Right atrium auricular region (tissue), 2 donors: Measurements from ENCODE around the gene SPAG16. TPM values are rescaled to one million over a fixed set of nuclear protein-coding genes. Genes with fewer than 3 reads are reported as not detected.

ENCODE experiments used
- DNase-seq: peaks from one replicate; pipeline ENCODE4 v3.0.0-alpha.2; 2019; ENCODE audit warnings: low spot score
- H3K27ac ChIP-seq, 2 donors: fragments of 200-600 bp; sonication (generic); 1 replicate in 1 of 2; 2 replicates in 1 of 2; pipeline ENCODE4 v1.5.1; 2016 to 2019
- H3K27me3 ChIP-seq, 2 donors: fragments of 200-600 bp; sonication (generic); one replicate each; pipeline versions ENCODE4 v1.5.1 to v1.6.0; 2017 to 2019
- H3K36me3 ChIP-seq: fragments of 200-600 bp; sonication (generic); one replicate; pipeline ENCODE4 v1.5.1; 2016
- H3K4me1 ChIP-seq, 2 donors: fragments of 200-600 bp; sonication (generic); one replicate each; pipeline versions ENCODE4 v1.5.1 to v1.6.0; 2017 to 2019
- H3K4me3 ChIP-seq, 2 donors: fragments of 200-600 bp; sonication (generic); 1 replicate in 1 of 2; 2 replicates in 1 of 2; pipeline ENCODE4 v1.5.1; 2017 to 2019; ENCODE audit warnings: mild to moderate bottlenecking in 1 of 2, moderate library complexity in 1 of 2
- H3K9me3 ChIP-seq, 2 donors: fragments of 200-600 bp; sonication (generic); one replicate each; pipeline ENCODE4 v1.5.1; 2019
- total RNA-seq, 2 donors: library from RNA; depleted of rRNA; stranded (reverse); fragments of >200 nt; gene quantifications; one replicate each; pipeline ENCODE4 v1.1.0, GENCODE V29; 2016
- TF ChIP-seq, protein P1 (sequence below), 2 donors: fragments of 200-600 bp; sonication (generic); IDR thresholded peaks; one replicate each; pipeline ENCODE4 v1.5.1; 2019; ENCODE audit warnings: antibody characterized with exemption in 2 of 2

SPAG16 gene
- total RNA-seq, 2 donors from 2014 or later = 17.3 to 18.3 TPM

DNA sequence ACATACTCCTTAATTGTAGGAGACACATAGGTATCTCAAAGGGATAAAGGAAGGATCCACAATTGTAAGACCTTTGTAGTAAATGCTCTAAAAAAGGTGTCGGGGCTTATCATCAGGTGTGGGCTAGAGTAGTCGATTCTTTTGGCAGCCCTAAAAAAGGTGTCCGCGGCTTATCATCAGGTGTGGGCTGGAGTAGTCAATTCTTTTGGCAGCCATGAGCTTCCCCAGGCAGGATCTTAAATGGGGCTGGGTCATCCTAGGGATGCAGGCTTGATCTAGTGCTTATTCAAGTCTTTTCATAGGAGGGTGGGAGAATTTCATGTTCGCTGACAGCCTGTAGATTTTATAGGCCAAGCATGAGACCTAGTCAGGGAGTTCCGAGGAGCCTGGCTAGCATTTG lies 720.2 kb downstream of the SPAG16 start:
- no peak overlapping the region for H3K4me3 ChIP-seq
- no peak for DNase-seq
- H3K36me3 ChIP-seq = no peaks in the 10 kb centered on the region
- H3K27me3 ChIP-seq = no peaks in the 10 kb centered on the region
- H3K4me1 ChIP-seq = no peaks in the 10 kb centered on the region
- TF ChIP-seq, protein P1, sequence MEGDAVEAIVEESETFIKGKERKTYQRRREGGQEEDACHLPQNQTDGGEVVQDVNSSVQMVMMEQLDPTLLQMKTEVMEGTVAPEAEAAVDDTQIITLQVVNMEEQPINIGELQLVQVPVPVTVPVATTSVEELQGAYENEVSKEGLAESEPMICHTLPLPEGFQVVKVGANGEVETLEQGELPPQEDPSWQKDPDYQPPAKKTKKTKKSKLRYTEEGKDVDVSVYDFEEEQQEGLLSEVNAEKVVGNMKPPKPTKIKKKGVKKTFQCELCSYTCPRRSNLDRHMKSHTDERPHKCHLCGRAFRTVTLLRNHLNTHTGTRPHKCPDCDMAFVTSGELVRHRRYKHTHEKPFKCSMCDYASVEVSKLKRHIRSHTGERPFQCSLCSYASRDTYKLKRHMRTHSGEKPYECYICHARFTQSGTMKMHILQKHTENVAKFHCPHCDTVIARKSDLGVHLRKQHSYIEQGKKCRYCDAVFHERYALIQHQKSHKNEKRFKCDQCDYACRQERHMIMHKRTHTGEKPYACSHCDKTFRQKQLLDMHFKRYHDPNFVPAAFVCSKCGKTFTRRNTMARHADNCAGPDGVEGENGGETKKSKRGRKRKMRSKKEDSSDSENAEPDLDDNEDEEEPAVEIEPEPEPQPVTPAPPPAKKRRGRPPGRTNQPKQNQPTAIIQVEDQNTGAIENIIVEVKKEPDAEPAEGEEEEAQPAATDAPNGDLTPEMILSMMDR (IDR thresholded peaks at IDR 0.05) = no peak
- no peak overlapping the region for H3K27ac ChIP-seq
- H3K9me3 ChIP-seq = no peaks in the 10 kb centered on the region

DNA sequence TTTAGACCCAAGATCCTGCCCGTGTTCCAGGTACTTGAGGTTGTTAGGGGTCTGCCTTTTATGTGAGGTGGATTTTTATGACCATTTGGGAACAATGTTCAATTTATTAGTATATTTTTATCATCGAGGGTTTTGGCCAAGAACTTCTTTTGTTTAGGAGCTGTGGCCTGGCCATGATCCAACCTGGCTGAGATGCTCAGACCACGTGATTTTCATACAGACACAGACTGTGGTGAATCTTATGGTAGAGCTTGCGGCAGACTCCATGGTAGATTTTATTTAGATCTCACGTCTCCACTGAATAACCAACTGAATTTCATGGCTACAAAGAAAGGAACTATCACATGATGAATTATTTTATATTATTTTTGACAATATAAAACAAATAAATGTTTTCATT lies 721.1 kb downstream of the SPAG16 start:
- no peak overlapping the region for H3K27ac ChIP-seq
- no peaks in the 10 kb centered on the region for H3K36me3 ChIP-seq
- H3K4me1 ChIP-seq = no peaks in the 10 kb centered on the region
- no peak for DNase-seq
- no peak overlapping the region for H3K4me3 ChIP-seq
- TF ChIP-seq, protein P1 (IDR thresholded peaks at IDR 0.05) = no peak
- no peaks in the 10 kb centered on the region for H3K27me3 ChIP-seq
- no peaks in the 10 kb centered on the region for H3K9me3 ChIP-seq

DNA sequence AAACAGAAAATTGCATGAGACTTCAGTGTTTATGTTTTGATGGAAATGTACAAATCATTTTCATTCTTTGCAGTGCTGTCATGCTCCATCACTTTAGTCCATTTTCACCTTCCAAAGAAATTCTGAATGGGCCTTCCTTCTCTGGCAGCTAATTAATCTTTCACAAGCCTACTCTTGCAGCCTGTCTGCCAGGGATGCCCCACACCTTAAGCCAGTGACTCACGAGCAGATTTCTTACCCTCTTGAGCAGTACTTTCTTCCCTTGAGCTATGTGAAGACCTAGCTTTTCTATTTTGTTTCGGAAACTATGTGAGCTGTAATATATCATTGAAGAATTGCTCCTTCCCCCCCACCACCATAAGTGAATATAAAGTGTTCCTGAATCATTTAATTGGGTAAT lies 722.3 kb downstream of the SPAG16 start:
- DNase-seq = no peak
- Histone ChIP-seq H3K36me3 (no peaks in the 10 kb centered on the region), H3K4me1 (no peaks in the 10 kb centered on the region), H3K27ac (no peak overlapping the region), H3K9me3 (no peaks in the 10 kb centered on the region), H3K27me3 (no peaks in the 10 kb centered on the region), H3K4me3 (no peak overlapping the region)
- TF ChIP-seq, protein P1 (IDR thresholded peaks at IDR 0.05) = no peak

DNA sequence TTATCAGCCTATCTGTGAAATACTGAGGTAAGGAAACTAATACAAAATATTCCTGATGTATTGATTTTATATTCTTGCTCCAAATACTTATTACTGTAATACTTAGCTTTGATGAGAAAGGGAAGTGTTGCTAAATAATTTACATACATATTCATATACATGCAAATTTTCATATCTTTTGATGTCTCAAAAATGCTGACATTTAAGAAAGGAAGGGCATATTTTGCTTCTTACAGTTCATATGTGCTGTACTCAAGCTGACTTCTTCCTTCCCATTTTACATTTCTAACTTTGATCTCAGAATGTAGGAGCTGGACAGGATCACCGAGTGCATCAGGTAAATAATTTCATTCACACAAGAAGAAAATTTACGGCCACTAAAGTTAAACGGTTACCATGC lies 727.4 kb downstream of the SPAG16 start:
- TF ChIP-seq, protein P1 (IDR thresholded peaks at IDR 0.05) = no peak
- Histone ChIP-seq H3K27ac (no peak overlapping the region), H3K4me1 (no peaks in the 10 kb centered on the region), H3K27me3 (no peaks in the 10 kb centered on the region), H3K36me3 (no peaks in the 10 kb centered on the region), H3K9me3 (no peaks in the 10 kb centered on the region), H3K4me3 (no peak overlapping the region)
- no peak for DNase-seq

DNA sequence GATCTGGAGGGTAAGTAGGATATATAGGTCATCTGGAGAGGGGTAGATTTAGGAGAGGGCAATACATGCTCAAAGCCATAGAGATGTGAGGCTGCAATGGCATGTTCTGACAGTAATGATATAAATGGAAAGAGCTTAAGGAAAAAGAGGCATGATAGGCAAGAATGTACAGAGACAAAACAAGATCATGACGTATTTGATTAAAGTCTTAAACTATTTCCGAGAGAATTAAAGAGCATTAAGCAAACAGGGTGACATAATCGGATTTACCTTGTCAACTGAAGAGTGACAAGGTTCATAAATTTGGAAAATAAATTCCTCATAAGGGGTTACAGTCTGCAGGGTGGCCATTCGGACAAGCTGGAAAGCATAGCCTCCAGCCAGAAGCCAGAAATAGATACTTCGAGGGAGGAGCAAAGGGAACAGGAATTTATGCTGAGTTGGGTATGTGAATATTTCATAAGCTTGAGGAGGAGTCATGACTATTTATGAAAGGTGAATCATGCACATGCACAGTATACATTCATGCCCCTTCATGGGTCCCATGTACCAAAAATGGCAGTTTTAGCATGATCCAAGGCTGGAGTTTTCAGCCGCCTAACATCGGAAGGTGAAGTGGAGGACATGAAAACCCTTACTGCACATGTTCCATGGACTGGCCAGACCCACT lies 730.4 kb downstream of the SPAG16 start:
- no peaks in the 10 kb centered on the region for H3K9me3 ChIP-seq

More for the DNA sequence above, 730.4 kb downstream of the SPAG16 start:
- Histone ChIP-seq H3K36me3 (no peaks in the 10 kb centered on the region), H3K4me3 (no peak overlapping the region), H3K27me3 (no peaks in the 10 kb centered on the region), H3K4me1 (no peaks in the 10 kb centered on the region), H3K27ac (no peak overlapping the region)
- TF ChIP-seq, protein P1 (IDR thresholded peaks at IDR 0.05) = no peak
- no peak for DNase-seq
